T follicular helper cell (primary cell): ENCODE data around the gene NCKAP5.
"Not testable (repeated sequence)": the region's sequence is repeated elsewhere in the genome, so short reads cannot be mapped to it uniquely, and the experiment has no call there.

Experiments used
- DNase-seq: peaks from one replicate; pipeline ENCODE4 v3.0.0-alpha.2; 2020; ENCODE audit warnings: low read depth

NCKAP5 gene

DNA sequence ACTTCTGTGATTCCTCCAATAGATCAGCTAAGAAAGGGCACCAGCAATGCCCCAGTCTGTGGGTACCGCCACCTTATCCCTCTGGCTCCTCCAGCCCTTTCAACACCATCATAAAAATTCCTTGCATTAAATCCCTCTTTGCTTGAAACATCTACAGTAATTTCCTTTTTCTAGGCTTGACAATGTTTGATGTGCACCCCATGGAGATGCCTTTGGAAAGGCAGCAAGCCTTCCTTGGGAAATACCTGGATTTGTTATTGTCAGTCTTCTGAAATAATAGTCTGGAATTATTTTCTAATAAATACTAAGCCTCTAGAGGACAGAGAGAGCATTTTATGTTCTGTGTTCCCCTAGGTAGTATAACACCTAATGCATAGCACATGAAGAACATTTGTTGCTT is 46.1 kb downstream of the NCKAP5 start:
- DNase-seq, result no peak

DNA sequence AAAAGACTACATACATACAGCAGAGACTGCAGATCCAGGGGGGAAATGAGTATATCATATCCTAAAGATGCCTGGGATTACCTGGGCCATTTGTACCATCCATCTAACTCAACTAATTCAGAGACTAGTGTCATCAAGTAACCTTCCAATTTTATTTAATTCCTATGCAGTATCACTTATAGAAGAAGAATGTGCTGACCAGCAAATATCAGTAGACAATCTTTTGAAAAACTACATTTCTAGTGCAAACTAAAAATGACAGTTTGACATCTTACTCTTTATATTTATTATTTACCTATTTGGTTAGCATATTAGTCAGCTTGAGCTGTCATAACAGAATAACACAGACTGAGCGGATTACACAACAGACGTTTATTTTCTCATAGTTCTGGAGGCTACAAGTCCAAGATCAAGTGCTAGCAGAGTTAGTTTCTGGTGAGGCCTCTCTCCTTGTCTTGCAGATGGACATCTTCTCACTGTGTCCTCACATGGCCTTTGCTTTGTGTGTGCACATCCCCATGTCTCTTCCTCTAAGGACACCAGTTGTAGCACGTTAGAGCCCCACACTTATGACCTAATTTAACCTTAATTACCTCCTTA is 47.0 kb downstream of the NCKAP5 start:
- no peak for DNase-seq

DNA sequence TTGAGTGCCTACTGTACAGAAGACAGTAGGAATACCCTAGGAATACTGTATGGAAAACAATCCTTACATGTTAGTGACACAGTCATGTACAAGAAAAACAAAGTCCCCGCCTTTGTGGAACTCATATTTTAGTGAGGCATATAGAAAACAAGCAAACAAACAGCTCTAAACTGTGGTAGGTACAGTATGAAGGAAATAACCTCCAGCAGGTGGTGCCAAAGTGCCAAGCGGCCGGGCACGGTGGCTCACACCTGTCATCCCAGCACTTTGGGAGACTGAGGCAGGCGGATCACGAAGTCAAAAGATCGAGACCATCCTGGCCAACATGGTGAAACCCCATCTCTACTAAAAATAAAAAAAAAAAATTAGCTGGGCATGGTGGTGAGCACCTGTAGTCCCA is 48.6 kb downstream of the NCKAP5 start:
- not testable (repeated sequence) for DNase-seq

DNA sequence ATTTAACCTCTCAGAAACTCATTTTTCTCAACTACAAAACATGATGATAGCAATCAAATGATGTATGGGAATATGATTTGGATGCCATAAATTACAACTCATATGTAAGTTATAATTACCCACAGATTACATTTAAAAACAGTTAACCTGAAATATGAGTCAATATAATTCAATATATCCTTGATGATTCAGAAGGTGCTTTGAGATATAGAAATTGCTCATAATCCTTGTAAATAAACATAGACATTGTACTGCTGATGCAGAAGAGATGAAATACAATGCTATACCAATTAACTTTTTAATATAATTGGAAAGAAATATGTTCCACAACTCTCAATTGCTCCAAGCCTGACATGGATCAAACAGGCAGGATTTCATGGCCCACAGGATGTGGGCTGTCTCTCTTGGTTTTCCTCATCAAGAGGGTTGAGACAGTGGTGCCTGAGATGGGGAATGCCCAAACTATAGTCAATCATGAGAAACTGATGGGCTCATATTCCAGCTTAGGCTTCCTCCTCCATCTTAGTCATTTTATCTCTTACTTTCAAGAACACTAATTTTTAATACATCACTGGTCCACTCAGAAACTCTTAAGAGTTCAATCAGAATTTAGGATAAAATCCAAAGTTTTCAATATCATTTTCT is 49.4 kb downstream of the NCKAP5 start:
- no peak for DNase-seq

DNA sequence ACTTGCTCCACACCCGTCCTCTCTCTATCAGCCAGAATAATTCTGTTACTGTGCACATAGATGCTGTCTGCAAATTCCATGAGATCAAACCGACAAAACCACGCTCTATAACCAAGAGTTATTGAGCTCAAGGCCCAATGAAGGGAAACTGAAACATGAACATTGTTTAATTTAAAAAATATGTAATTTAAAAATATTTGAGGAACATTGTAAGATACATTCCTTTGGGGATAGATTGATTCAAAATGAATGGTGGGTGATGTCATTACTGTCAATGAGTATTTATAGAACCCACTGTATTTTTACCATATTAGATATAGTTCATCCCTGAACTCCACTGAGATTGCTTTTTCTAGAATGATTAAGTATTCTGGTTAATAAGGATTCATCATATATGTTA is 50.4 kb downstream of the NCKAP5 start:
- no peak for DNase-seq

DNA sequence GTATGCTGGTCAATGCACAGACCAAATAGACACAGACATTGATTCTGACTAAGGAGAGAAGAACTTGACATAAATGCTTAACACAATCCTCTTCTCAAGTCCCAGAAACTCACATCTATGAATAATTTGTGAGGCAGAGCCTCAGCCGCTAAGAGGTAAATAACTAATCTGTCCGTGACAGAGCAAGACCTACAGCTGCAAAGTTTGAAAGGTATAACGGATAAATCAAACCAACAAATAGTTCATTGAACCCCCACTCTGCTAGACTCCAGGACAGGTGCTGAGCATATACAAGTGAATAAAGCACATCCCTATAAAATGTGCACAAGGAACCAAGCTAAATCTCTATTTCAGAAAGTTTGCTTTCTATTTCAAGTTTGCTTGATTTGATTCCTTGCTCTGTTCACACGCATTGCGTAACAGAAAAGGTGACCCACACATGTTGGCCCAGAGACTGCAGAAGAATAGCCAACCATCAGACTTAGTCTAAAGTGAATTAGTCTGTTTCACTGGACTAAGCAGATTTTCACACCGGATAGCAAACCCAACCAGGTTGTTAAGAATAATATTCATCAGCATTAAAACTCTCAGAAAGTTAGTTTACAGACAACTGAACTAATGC is 51.7 kb downstream of the NCKAP5 start:
- no peak for DNase-seq

DNA sequence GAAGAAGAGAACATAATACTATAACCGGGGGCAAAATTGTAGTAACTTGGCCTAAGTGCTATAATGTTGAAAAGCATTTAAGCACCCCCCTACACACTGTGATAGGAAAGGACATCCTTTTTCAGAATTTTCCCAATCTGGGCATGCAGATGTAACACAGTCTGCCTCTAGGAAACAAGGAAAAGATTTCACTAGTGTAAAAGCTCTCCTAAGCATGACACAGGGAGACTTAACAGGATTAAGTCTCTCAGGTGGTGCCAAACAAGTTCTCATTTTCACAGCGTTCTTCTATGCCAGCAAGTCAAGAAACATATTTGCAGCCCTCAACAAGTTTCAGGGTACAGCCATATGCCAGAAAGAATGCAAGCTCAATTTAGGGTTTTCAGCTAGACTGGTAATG is 53.0 kb downstream of the NCKAP5 start:
- no peak for DNase-seq

DNA sequence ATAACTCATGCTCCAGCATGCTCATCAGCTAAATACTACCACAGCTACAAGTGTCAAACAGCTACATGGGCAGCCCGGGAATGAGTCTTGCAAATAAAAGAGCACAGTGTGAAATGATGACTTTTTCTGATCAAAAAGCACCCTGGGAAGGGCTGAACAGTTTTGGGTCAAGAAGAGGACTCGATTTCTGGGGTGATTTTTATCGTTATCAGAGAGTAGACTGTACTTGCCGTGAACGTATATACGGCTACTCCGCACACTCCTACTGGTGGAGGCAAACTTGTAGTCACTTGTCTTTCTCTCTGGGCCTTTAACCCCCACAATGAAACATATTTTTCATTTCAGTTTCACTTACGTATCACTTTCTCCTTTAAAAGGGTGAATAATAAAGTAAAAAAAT is 54.4 kb downstream of the NCKAP5 start:
- DNase-seq, result no peak

DNA sequence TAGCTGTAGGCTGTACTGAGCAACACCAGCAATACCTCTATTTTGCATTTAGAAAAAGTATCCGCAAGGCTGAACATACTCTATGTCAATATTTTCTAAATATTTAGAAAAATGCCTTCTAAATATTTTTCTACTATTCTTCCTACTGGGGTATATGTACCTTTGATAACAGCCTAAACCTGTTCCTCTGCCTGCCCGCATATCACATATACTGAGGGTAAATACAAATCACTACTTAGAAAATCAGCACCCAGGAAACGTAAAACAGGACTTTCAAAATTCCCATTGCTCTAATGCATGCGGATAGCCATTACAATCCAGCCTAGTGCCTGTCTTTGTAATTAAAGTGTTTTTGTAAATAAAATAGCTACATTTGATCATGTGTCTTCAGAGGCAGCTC is 56.1 kb downstream of the NCKAP5 start:
- no peak for DNase-seq

DNA sequence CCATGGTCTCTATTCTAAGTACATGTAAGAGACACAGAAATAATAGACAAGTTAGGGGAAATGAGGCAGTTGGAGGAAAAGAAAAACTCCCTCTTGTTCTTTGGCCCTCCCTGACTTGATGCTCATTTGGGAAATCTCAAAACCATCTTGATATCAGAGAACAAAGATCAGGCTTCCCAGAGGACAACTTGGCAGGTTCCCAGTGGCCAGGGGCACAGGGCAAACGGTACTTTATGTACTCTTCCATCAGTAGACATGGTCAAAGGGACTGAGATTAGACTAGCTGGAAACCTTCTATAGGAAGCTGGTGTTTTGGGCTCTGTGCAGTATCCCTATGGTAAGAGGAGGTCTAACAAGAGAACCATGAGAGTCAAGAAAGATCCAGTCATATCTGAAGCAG is 56.6 kb downstream of the NCKAP5 start:
- DNase-seq, result no peak

DNA sequence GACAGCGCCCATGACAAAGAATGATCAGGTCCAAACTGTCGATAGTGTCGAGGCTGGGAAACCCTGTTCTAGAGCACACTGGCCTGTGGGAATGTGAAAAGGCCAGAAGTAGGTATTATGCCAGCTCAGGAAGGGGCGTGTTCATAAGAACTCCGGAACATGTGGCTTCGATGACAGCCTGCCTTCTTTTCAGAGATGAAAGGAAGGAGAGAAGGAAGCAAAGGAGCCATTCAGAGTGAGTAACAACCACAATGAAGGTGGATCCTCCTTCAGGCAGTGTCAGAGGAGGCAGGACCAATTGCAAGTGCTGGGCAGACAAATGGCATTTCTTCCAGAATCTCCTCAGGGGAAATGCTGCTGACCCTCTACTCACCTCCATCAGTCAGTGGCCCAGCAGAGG is 58.5 kb downstream of the NCKAP5 start:
- DNase-seq, result no peak

DNA sequence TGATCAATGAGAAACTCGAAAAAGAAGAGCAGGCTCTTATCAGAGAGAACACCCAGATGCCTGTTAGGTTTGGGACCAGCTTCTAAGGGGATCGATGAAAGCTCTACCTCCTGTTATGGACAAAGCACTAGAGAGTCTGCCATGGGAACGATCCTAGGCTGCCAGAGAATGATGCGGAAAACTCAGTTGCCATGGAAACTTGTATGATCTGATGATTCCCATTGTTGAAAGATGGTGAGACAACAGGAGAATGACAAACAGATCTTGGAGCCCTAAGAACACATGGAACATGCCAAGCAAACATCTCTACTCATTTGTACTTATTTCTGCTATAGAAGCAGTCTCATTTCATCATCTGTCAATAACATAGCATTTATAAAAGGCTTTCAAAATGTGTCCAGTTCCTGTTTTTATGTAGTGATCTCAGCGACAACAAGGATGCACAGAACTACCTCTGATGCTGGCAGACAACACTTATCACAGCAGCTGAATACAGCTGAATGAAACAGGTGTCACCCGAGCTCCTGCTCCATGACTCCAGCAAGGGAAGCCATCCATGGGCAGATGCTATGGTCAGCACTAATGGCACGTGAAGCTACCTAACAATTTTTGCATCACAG is 59.6 kb downstream of the NCKAP5 start:
- no peak for DNase-seq

DNA sequence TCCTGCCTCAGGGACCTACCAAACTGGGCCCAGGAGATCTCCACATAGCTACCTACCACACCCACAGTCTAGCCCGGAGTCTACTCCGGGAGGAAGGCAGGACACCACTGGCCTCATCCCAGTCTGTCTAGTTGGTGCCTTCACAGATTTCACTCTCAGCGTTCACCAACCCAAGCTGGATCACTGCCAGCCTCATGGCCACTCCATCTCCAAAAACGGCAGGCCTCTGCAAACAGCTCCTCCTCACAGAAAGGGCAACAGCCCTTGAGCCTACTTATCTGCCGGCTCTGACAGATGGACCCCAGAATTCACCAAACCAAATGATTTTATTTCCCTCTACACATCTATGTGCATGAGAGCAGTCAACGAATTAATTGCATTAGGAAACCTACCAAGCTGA is 61.3 kb downstream of the NCKAP5 start:
- no peak for DNase-seq

DNA sequence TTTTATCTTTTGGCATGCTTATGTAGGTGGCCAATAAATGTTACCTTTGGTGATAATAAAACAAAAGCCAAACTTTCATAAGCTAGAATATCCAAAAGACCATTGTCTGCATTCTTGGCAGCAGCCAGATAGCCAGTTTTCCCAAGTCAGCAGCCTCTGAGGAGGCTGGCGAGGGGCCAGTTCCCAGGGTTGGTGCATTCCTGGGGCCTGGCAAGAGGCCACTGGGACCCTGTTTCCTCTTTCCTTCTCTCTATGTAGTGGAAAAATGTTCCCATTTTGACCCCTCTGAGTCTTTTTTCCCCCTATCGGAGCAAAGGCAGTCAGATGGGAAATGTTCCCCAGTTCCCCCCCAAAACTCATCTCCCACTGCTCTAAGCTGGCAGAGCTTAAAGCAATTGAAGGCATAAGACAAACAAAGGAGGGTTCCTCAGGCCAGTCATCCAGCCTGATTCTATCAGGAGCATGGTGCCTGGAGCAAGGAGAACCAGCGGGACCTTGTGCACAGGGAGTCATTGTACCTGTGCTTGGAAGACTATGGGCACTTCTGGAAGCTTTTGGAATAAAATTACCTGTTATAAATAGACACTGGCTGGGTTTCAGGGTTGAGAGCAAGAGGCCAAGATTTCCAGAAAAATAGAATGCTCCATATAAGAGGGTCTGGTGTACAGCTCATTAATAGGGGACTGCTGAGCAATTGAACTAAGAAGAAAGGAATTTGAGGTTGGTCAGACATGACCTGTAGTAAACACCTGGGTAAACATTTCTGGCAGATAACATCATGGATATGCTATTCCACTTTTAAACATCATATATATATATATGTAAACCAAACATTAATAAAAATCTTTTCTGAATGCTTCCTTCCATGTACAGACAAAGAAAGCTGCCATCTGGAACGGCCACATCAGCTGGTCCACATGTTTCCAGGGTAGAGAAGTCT is 63.4 kb downstream of the NCKAP5 start:
- no peak for DNase-seq

DNA sequence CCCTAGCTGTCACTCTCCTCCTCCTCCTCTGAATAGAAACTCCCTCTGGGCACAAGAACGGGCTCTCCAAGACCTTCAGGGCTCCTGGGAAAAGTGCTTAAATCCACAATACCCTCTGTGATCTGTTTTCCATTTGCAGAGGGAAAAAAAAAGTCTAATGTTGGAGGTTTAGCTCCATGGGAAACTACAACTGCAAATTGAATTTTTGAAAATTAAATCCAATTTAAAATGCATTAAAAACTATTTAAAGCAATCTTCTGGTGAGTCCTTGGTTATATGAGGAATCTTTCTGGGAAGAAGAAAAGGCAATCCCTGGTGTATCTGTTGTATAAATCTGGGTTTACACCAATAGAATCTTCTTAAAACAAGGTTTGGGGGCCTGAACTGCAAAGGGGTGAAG is 64.3 kb downstream of the NCKAP5 start:
- no peak for DNase-seq

DNA sequence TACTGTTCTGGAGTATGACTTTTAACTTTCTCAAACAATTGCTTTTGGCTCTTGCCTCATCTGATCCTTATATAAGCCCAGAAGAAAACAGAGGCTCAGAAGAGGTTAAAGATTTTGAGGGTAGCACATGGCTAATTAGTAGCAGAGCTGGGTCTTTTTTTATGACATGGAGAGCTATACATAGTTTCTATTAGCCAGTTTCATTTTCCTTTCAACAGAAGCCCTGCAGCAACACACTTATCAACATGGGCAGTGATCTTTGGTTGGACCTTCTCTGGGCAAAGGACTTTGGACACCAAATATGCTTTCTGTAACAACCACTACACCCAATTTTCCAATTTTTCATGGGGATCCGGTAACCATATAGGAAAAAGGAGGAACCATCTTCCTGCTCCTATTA is 64.9 kb downstream of the NCKAP5 start:
- no peak for DNase-seq

DNA sequence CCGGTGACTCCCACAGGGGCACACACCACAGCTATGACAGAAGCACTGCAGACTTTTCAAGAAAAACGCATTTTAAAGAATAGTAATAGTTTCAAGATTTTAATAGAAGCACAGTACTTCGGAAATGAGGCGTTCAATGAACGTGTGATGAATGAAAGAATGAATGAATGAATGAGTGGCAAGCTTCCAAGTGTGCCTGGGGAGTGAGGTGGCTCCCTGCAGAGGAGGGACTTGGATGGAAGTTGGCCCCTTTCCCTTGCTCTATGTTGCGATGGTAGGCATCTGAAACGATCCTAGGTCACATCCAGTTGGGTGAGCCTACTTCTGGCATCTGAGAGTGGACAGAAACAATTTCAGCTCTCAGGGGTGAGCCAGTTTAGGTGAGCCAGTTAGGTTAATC is 65.6 kb downstream of the NCKAP5 start:
- no peak for DNase-seq

DNA sequence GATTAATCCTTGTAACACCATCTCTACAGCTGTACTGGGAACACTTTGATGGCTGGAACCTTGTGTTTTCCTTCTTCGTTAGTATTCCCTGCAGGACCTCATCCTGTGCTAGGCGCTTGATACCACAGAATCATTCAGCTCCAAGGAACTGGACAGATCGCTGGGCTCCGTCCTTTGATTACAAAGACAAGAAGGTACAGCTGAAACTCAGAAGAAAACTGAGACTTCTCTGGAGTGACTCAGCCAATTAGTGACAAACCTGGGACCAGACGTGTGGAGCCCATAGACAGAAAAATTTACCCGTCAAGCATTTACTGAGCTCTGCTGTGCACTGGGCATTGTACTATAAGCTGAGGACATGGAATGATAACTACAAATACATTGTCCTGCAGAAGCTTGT is 67.3 kb downstream of the NCKAP5 start:
- DNase-seq, result no peak

DNA sequence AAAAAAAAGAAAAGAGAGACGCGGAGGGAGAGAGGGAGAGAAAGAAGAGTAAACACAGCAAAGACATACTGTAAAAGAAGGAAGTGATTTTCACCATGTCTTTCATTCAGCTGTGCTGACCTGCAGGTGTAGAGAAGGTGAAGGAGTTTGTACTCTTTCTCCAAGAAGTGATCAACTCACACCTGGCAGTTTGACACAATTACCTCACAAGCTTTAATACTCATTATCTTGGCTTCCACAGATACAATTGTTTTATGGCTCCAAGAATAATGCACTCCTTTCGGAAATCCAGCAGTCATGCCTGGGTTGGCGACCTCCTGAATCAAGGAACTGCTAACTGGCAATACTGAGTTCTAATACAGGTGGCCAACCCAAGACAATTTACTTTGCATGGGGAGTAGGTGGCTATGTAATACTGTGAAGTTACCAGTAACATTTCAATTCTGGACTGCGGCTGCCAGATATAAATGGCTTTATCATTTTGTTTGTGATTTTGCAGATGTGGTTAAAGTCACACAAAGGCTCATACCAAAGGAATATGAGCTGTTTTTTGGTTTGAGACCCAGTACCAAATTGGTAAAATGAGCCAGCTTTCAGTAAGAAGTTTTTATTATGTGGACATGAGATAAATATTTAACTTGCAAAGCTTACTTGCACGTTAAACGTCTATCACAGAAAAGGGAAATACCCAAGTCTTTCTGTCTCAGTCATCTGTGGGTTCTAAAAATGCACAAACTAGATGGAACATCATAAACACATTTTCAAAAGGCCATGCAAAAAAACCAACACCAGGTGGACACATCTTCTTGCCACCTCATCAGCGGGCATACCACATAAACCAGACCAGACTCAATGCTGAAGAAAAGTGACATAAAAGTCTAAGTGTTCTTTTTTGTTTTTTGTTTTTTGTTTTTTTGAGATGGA is 69.3 kb downstream of the NCKAP5 start:
- no peak for DNase-seq

DNA sequence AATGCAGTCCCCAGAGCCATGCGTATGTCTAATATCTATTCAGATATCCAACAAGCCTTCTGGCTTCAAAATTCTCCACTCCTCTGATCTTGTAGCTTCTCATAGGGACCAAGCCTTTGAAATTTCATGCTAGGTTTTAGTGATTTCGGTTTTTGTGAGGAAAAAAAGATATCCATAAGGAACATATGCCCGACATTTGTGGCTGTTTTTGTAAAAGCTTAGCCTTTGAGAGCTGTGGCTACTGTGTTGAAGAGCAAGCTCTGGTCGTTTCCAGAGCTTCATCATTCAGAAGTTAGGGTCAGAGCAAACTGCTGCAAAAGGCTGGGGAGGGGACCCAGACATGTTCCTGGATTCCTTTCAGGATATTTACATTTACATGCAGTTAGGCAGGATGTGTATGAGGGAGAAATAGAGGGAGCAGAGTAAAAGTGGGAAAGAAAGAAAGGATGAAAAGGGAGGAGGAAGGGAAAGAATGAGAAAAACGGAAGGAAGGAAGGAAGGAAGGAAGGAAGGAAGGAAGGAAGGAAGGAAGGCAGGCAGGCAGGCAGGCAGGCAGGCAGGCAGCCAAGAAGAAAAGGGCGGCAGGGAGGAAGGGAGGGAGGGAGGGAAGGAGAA is 70.2 kb downstream of the NCKAP5 start:
- DNase-seq, result no peak
